Fibroblast of upper back skin (primary cell): ENCODE data around the gene PNISR.
"Not testable (repeated sequence)": the region's sequence is repeated elsewhere in the genome, so short reads cannot be mapped to it uniquely, and the experiment has no call there.

Experiments used
- DNase-seq: peaks from one replicate; pipeline ENCODE4 v3.0.0-alpha.2; 2013

PNISR gene

GRCh38 chr6:99424761-99425646 is at the start of gene PNISR:
TSS of gene PNISR (minus strand) at chr6:99425308. CDS start at chr6:99414659, 10,649 bp downstream.
- DNase-seq = peak; percentile 99

GRCh38 chr6:99473730-99474129 is 48.6 kb upstream of the PNISR start:
- no peak for DNase-seq

GRCh38 chr6:99471638-99472037 is 46.5 kb upstream of the PNISR start:
- DNase-seq = no peak

GRCh38 chr6:99467509-99468106 is 42.5 kb upstream of the PNISR start:
- DNase-seq = peak; percentile 12

GRCh38 chr6:99459133-99459532 is 34.0 kb upstream of the PNISR start:
- DNase-seq = not testable (repeated sequence)

GRCh38 chr6:99458319-99458718 is 33.2 kb upstream of the PNISR start:
- DNase-seq = peak; percentile 10

GRCh38 chr6:99446076-99446475 is 21.0 kb upstream of the PNISR start:
- no peak for DNase-seq

- DNase-seq = peak; percentile 24
Measured at GRCh38 chr6:99434702-99435530, 9.8 kb upstream of the PNISR start.

GRCh38 chr6:99432877-99433276 is 7.8 kb upstream of the PNISR start:
- no peak for DNase-seq

- DNase-seq = no peak
Measured at GRCh38 chr6:99431901-99432300, 6.8 kb upstream of the PNISR start.

GRCh38 chr6:99427988-99428387 is 2.9 kb upstream of the PNISR start:
- DNase-seq = no peak

GRCh38 chr6:99426451-99426757 is 1.3 kb upstream of the PNISR start:
- no peak for DNase-seq

- peak; percentile 83 for DNase-seq
Measured at GRCh38 chr6:99425647-99426450, 741 bp upstream of the PNISR start.

- DNase-seq = no peak
Measured at GRCh38 chr6:99424022-99424421, 1.1 kb downstream of the PNISR start.

GRCh38 chr6:99422912-99423311 is 2.2 kb downstream of the PNISR start:
- DNase-seq = no peak

GRCh38 chr6:99416892-99417767 is 8.0 kb downstream of the PNISR start:
- no peak for DNase-seq

- DNase-seq = no peak
Measured at GRCh38 chr6:99416226-99416625, 8.9 kb downstream of the PNISR start.

GRCh38 chr6:99415446-99415845 is 9.7 kb downstream of the PNISR start:
- no peak for DNase-seq

GRCh38 chr6:99412065-99412464 is 13.0 kb downstream of the PNISR start:
- DNase-seq = no peak

- DNase-seq = no peak
Measured at GRCh38 chr6:99409672-99410071, 15.4 kb downstream of the PNISR start.

- DNase-seq = no peak
Measured at GRCh38 chr6:99407076-99407475, 18.0 kb downstream of the PNISR start.

GRCh38 chr6:99402448-99402847 is 22.7 kb downstream of the PNISR start:
- no peak for DNase-seq
